Epithelial cell of proximal tubule (primary cell): ENCODE data around the gene HOXB5. TPM values are rescaled to one million over a fixed set of nuclear protein-coding genes. Genes with fewer than 3 reads are reported as not detected.
A peak's percentile ranks its signal among the peaks of the same experiment; 100 is the strongest.

Experiments
- DNase-seq: peaks from one replicate; pipeline ENCODE4 v3.0.0-alpha.2; 2011; ENCODE audit warnings: low read depth
- H3K4me3 ChIP-seq: 2 replicates; pipeline ENCODE4 v1.5.1; 2011; ENCODE audit warnings: low read depth, mild to moderate bottlenecking, low read length
- total RNA-seq: library from RNA; depleted of rRNA; stranded (reverse); fragments of >200 nt; gene quantifications from 2 replicates; pipeline ENCODE4 v1.2.3, GENCODE V29; 2015
- TF ChIP-seq, protein P1 (sequence below): conservative IDR thresholded peaks from 2 replicates; pipeline ENCODE4 v1.5.1; 2012; ENCODE audit warnings: low read depth, mild to moderate bottlenecking, low read length

The HOXB5 gene
- total RNA-seq, 1 donor from 2014 or later, result 5.5 TPM

DNA sequence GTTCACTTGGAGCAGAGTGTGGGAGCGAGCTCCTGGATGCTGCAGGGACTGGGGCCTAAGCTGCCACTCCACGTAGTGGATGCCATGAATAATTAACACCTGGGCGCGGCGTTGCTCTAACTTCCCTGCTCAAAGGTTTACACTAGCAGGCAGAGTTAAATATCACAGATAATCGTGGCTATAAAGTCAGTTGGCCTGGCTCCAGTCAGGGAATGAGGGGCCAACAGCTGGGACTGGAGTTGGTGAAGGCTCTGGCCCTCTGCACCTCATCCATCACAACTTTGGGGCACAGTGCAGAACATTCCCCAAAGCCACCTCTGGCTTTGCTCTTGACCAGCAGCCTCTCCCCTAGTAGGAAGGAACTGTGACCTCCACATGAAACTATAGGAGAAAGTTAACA, 26.4 kb downstream of the HOXB5 start:
- TF ChIP-seq, protein P1, sequence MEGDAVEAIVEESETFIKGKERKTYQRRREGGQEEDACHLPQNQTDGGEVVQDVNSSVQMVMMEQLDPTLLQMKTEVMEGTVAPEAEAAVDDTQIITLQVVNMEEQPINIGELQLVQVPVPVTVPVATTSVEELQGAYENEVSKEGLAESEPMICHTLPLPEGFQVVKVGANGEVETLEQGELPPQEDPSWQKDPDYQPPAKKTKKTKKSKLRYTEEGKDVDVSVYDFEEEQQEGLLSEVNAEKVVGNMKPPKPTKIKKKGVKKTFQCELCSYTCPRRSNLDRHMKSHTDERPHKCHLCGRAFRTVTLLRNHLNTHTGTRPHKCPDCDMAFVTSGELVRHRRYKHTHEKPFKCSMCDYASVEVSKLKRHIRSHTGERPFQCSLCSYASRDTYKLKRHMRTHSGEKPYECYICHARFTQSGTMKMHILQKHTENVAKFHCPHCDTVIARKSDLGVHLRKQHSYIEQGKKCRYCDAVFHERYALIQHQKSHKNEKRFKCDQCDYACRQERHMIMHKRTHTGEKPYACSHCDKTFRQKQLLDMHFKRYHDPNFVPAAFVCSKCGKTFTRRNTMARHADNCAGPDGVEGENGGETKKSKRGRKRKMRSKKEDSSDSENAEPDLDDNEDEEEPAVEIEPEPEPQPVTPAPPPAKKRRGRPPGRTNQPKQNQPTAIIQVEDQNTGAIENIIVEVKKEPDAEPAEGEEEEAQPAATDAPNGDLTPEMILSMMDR, result no peak
- no peak for DNase-seq
- no peak overlapping the region for H3K4me3 ChIP-seq

DNA sequence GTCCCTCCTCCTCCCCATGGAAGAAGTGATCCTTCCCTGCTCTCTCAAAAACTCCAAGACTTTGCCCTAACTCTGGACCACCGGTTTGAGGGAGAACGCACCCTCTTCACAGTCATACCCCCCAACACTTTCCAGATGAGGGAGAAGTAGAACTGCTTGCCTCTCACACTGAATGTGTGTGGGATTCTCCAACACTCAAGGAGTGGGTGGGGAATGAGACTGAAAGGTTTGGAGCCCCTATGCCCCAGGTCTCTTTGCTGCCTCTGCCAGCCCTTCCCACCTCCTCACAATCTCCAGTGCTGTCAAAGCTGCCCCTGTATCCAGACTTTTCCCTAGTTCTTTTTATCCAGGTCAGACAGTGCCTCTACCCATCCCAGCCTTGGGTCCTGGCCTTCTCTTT, 26.9 kb downstream of the HOXB5 start:
- H3K4me3 ChIP-seq, result no peak overlapping the region
- DNase-seq, result no peak
- TF ChIP-seq, protein P1, result no peak

DNA sequence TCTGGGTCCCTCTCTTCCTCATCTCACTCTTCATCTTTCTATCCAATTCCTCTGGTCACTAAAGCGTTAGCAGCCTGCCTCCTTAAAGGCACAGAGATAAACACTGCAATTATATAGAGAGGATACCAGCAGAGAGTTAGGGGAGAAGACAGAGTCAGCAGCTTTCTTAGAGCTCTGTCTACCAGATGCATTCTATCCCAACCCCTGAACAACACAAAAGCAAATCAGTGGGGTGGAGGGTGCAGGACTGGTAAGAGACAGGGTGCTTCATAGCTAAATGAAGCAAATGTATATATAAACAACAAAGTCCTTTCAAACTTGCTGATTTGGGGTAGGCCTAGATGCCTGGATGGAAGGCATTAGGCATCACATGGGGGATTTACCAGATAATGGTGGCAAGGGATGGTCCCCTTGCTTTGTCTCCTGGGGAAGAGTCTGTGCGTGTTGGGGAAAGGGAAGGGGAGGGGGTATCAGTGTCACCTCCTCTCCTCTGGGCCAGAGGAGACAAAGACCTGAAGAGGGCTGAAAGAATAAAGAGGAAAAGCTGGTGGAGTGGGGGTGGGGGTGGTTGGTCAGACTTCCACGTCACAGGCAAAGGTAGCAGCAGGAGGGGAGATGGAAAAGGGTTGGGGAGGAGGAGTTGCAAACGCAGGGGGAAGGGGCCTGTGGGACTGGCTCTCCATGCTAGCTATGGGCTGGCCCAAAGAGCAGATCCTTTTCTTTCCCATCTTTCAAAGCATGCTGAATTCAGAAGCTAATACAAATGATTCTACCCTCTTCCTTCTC, 27.5 kb downstream of the HOXB5 start:
- DNase-seq, result no peak
- TF ChIP-seq, protein P1, result no peak
- no peak overlapping the region for H3K4me3 ChIP-seq

DNA sequence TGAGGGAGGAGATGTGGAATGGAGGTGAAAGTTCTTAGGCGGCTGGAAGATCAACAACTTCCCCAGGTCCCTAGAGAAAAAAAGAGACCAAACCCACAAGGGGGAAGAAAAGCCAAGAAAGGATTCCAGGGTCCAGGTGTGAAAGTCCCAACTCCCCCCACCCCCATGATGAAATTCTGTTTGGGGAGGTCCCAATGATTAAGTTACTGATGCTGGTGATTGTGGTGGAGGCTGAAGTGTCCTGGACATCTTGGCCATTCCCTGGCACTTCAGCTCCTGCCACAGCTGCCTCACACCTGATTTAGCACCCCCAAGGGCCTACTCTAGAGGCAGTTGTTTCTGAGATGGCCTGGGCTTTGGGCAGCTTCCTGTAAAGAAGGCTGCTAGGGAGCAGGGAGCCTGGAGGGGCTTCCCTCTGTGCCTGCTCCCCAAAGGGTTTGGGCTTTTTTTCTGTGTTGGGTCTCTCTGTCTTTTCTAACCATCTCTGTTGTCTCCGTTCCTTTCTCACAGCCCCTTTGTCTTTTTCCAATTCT, 28.5 kb downstream of the HOXB5 start:
- peak overlapping the region; percentile 41 for H3K4me3 ChIP-seq
- no peak for DNase-seq
- TF ChIP-seq, protein P1, result no peak

DNA sequence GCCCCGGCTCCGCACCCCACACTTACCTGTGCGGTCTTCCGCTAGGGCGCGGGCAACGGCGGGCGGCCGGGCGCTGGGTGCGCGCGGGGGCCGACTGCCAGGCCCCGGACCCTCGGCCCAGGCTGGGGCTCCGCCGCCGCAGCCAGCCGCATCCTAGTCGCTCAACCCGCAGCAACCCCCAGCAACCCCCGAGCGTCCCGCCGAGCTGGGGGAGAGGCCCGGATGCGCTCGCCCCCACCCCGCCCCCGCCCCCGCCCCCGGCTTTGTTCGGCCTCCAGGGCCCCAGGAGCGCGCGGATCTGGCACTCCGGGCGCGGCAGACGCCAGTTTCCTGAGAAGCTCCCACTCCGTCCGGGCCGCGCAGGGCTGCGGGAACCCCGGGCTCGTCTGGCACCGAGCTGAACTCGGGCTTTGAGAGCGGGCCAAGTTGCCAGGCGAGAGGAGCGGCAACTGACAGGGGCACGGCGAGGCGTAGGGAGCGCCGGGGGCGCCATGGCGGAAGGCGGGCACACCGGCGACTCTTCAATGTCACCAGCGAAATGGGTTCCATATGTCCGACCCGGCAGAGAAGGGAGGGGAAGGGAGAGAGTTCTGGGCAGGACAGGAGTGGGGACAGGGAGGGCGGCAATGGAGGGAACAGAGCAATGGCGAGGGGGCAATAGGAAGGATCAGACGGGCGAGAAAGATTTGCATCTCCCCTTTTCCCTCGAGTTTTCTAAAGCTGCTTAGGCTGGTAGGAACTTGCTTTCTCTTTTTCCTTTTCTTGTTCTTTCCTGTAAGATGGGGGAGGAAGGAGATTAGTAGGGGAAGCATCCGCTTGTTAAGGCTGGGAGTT, 29.2 kb downstream of the HOXB5 start:
- TF ChIP-seq, protein P1, result no peak
- DNase-seq, result no peak
- peak overlapping the region; percentile 41 for H3K4me3 ChIP-seq

DNA sequence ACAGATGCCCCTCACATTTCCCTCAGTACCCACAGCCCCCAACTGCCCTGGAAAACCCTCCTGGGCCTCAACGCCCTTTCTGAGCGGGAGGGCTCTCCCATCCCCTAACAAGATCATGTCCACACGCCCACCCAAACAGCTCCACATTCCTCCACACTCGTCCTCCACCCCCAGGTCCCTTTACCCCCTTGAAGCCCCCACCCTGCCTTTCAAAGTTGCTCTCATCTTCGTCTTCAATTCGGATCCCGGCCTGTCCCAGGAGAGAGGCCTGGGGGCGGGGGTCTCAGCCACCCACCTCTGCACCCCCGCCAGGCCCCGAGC, 29.8 kb downstream of the HOXB5 start:
- TF ChIP-seq, protein P1, result no peak
- H3K4me3 ChIP-seq, result peak overlapping the region; percentile 31
- no peak for DNase-seq
